ENCODE data around the gene ALG6. TPM values are rescaled to one million over a fixed set of nuclear protein-coding genes. Genes with fewer than 3 reads are reported as not detected.
"Not testable (repeated sequence)": the region's sequence is repeated elsewhere in the genome, so short reads cannot be mapped to it uniquely, and the experiment has no call there.

Gene ALG6
- total RNA-seq, 2 experiments from 2014 or later, result 10.6 to 11.2 TPM

DNA sequence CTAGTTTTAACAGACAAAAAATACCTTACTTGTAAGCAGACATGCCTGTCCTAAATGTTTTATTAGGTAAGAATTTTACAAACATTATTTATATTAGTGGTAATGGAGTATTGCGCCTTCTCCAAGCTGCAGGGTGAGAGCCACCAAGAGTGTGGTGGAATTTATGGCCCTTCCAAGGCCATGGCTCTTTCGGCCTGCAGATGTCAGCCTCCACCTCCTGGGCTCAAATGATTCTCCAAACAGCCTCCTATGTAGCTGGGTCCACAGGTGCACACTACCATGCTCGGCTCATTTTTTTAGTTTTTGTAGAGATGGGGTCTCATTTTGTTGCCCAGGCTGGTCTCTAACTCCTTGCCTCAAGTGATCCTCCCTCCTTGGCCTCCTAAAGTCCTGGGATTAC lies 99.3 kb downstream of the ALG6 start:
- Mint-ChIP-seq H3K27me3 (no peaks in the 10 kb centered on the region), H3K27ac (no peak overlapping the region), H3K36me3 (ENCODE audit: low read depth) (peaks cover 13% of the 10 kb centered on the region), H3K9me3 (peaks cover 7% of the 10 kb centered on the region), H3K4me3 (no peak overlapping the region), H3K4me1 (ENCODE audit: low read depth) (no peaks in the 10 kb centered on the region)
- intact Hi-C loops (cut with DNase I, micrococcal nuclease), result no loop called here
- Histone ChIP-seq H3K27ac (ENCODE audit: low read depth in 1 of 2, low read length in 2 of 2) (no peak overlapping the region), H3K4me1 (ENCODE audit: insufficient read depth, low read length) (no peaks in the 10 kb centered on the region), H3K9me3 (ENCODE audit: control insufficient read depth in 1 of 2, insufficient read depth in 1 of 2, low read length in 2 of 2) (peaks cover 2 to 11% of the 10 kb centered on the region in 2 experiments), H3K36me3 (ENCODE audit: insufficient read depth, low read length) (no peaks in the 10 kb centered on the region), H3K4me3 (ENCODE audit: low read length) (no peak overlapping the region), H3K27me3 (ENCODE audit: control insufficient read depth in 1 of 2, insufficient read depth in 2 of 2, low read length in 2 of 2) (no peaks in the 10 kb centered on the region)
- TF ChIP-seq, protein P1, sequence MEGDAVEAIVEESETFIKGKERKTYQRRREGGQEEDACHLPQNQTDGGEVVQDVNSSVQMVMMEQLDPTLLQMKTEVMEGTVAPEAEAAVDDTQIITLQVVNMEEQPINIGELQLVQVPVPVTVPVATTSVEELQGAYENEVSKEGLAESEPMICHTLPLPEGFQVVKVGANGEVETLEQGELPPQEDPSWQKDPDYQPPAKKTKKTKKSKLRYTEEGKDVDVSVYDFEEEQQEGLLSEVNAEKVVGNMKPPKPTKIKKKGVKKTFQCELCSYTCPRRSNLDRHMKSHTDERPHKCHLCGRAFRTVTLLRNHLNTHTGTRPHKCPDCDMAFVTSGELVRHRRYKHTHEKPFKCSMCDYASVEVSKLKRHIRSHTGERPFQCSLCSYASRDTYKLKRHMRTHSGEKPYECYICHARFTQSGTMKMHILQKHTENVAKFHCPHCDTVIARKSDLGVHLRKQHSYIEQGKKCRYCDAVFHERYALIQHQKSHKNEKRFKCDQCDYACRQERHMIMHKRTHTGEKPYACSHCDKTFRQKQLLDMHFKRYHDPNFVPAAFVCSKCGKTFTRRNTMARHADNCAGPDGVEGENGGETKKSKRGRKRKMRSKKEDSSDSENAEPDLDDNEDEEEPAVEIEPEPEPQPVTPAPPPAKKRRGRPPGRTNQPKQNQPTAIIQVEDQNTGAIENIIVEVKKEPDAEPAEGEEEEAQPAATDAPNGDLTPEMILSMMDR (IDR thresholded peaks at IDR 0.05), result no peak
- no peak for DNase-seq
- CTCF ChIA-PET, result no interaction called here
- ATAC-seq (ENCODE audit: poor library complexity), result no peak
- POLR2A ChIA-PET, result interaction anchor here (0.6 kb wide), 1 partner anchor 71 kb away, joined by 3 read pairs; no protein-coding TSS in a partner anchor

DNA sequence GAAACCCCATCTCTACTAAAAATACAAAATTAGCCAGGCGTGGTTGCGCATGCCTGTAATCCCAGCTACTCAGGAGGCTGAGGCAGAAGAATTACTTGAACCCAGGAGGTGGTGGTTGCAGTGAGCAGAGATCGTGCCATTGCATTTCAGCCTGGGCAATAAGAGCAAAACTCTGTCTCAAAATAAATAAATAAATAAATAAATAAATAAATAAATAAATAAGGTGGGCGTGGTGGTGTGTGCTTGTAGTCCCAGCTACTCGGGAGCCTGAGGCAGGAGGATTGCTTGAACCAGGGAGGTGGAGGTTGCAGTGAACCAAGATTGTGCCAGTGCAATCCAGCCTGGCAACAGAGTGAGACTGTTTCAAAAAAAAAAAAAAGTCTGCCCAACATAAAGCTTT lies 101.3 kb downstream of the ALG6 start:
- POLR2A ChIA-PET, CTCF ChIA-PET, DNase-seq: not testable (repeated sequence)

DNA sequence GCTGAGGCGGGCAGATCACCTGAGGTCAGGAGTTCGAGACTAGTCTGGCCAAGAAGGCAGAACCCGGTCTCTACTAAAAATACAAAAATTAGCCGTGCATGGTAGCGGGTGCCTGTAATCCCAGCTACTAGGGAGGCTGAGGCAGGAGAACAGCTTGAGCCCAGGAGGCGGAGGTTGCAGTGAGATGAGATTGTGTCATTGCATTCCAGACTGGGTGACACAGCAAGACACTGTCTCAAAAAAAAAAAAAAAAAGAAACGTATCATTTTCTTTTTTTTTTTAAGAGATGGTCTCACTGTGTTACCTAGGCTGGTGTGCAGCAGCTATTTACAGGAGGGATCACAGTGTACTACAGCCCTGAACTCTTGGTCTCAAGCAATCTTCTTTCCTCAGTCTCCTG lies 108.3 kb downstream of the ALG6 start:
- TF ChIP-seq, protein P1 (IDR thresholded peaks at IDR 0.05), result no peak
- Histone ChIP-seq H3K9me3 (ENCODE audit: control insufficient read depth in 1 of 2, insufficient read depth in 1 of 2, low read length in 2 of 2) (peaks cover 0 to 9% of the 10 kb centered on the region in 2 experiments), H3K27me3 (ENCODE audit: control insufficient read depth in 1 of 2, insufficient read depth in 2 of 2, low read length in 2 of 2) (no peaks in the 10 kb centered on the region), H3K27ac (ENCODE audit: low read depth in 1 of 2, low read length in 2 of 2) (no peak overlapping the region), H3K36me3 (ENCODE audit: insufficient read depth, low read length) (no peaks in the 10 kb centered on the region), H3K4me3 (ENCODE audit: low read length) (no peak overlapping the region), H3K4me1 (ENCODE audit: insufficient read depth, low read length) (no peaks in the 10 kb centered on the region)
- H3K27me3 Mint-ChIP-seq, result no peaks in the 10 kb centered on the region
- no peaks in the 10 kb centered on the region for H3K9me3 Mint-ChIP-seq
- ChIA-PET CTCF (interaction anchor here (0.7 kb wide), 1 partner anchor 195 kb away, joined by 3 read pairs; no protein-coding TSS in a partner anchor), POLR2A (no interaction called here)
- H3K36me3 Mint-ChIP-seq (ENCODE audit: low read depth), result peaks cover 17% of the 10 kb centered on the region
- no peak overlapping the region for H3K4me3 Mint-ChIP-seq
- no peaks in the 10 kb centered on the region for H3K4me1 Mint-ChIP-seq (ENCODE audit: low read depth)
- no peak overlapping the region for H3K27ac Mint-ChIP-seq
- DNase-seq (no peak), ATAC-seq (ENCODE audit: poor library complexity) (no peak)
- intact Hi-C loops (cut with DNase I, micrococcal nuclease), result no loop called here

More for the DNA sequence above, 101.3 kb downstream of the ALG6 start:
- H3K36me3 ChIP-seq (ENCODE audit: insufficient read depth, low read length); H3K27me3 ChIP-seq (ENCODE audit: control insufficient read depth in 1 of 2, insufficient read depth in 2 of 2, low read length in 2 of 2); intact Hi-C loops (cut with DNase I, micrococcal nuclease); H3K4me3 ChIP-seq (ENCODE audit: low read length); H3K27ac Mint-ChIP-seq; H3K4me1 ChIP-seq (ENCODE audit: insufficient read depth, low read length); H3K4me1 Mint-ChIP-seq (ENCODE audit: low read depth); H3K36me3 Mint-ChIP-seq (ENCODE audit: low read depth); H3K27ac ChIP-seq (ENCODE audit: low read depth in 1 of 2, low read length in 2 of 2); ATAC-seq (ENCODE audit: poor library complexity); H3K4me3 Mint-ChIP-seq; H3K27me3 Mint-ChIP-seq; H3K9me3 Mint-ChIP-seq: not testable (repeated sequence)
- H3K9me3 ChIP-seq (ENCODE audit: control insufficient read depth in 1 of 2, insufficient read depth in 1 of 2, low read length in 2 of 2), result peaks cover 0 to 12% of the 10 kb centered on the region in 2 experiments

DNA sequence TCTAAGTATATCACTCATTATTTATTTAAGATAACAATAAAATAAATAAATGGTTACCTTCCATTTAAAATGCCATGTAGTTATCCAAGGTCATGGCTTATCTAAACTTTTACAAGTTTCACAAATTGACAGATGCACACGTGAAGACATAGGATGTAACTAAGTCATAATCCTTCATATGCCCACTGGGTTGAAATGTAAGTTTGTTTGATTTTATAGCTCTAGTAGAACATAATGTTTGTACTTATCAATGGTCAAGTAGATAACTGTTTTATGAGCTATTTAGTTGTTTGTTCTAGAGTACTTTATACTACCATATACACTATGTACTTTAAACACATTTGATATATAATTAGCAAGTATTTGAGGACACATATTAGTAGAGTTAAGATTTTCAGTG lies 112.6 kb downstream of the ALG6 start:
- ATAC-seq (ENCODE audit: poor library complexity), result no peak
- TF ChIP-seq, protein P1 (IDR thresholded peaks at IDR 0.05), result no peak
- no peak overlapping the region for H3K27ac Mint-ChIP-seq
- no peak for DNase-seq
- CTCF ChIA-PET, result no interaction called here
- peaks cover 21% of the 10 kb centered on the region for H3K36me3 Mint-ChIP-seq (ENCODE audit: low read depth)
- intact Hi-C loops (cut with DNase I, micrococcal nuclease), result no loop called here
- H3K9me3 Mint-ChIP-seq, result no peaks in the 10 kb centered on the region
- POLR2A ChIA-PET, result interaction anchor here (0.6 kb wide), 1 partner anchor 9 kb away, joined by 4 read pairs; no protein-coding TSS in a partner anchor
- H3K4me3 Mint-ChIP-seq, result no peak overlapping the region
- H3K27me3 Mint-ChIP-seq, result no peaks in the 10 kb centered on the region
- no peaks in the 10 kb centered on the region for H3K4me1 Mint-ChIP-seq (ENCODE audit: low read depth)
- H3K9me3 ChIP-seq (ENCODE audit: control insufficient read depth in 1 of 2, insufficient read depth in 1 of 2, low read length in 2 of 2), result no peaks in the 10 kb centered on the region
- H3K4me1 ChIP-seq (ENCODE audit: insufficient read depth, low read length), result no peaks in the 10 kb centered on the region
- H3K27me3 ChIP-seq (ENCODE audit: control insufficient read depth in 1 of 2, insufficient read depth in 2 of 2, low read length in 2 of 2), result no peaks in the 10 kb centered on the region
- H3K4me3 ChIP-seq (ENCODE audit: low read length), result no peak overlapping the region
- H3K27ac ChIP-seq (ENCODE audit: low read depth in 1 of 2, low read length in 2 of 2), result no peak overlapping the region
- no peaks in the 10 kb centered on the region for H3K36me3 ChIP-seq (ENCODE audit: insufficient read depth, low read length)

Measured in CD4-positive, alpha-beta T cell (primary cell).